GM18498 (cell line): ENCODE data around the gene STAM2.
A peak's percentile ranks its signal among the peaks of the same experiment; 100 is the strongest.
"Not testable (repeated sequence)": the region's sequence is repeated elsewhere in the genome, so short reads cannot be mapped to it uniquely, and the experiment has no call there.

Experiments used
- ATAC-seq: cut with Tn5 transposase; IDR thresholded peaks from one replicate; pipeline ENCODE4 v1.9.1; 2021; ENCODE audit warnings: mild to moderate bottlenecking, moderate library complexity; ENCODE audit not compliant: unreplicated experiment

STAM2 gene

GRCh38 chr2:152114366-152114765, 61.2 kb downstream of the STAM2 start:
- no peak for ATAC-seq

- not testable (repeated sequence) for ATAC-seq
Measured at GRCh38 chr2:152107140-152107539, 68.4 kb downstream of the STAM2 start.

- no peak for ATAC-seq
Measured at GRCh38 chr2:152106464-152106863, 69.1 kb downstream of the STAM2 start.

DNA sequence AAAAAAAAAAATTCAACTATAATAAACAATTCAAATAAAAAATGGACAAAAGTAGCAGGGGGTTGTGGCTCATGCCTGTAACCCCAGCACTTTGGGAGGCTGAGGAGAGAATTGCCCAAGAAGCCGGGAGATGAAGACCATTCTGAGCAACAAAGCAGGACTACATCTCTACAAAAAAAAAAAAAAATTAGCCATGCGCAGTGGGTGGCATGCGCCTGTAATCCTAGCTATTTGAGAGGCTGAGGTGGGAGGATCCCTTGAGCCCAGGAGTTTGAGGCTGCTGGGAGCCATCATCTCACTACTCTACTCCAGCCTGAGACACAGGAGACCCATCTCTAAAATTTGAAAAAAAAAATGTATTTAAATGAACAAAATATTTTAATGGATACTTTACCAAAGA, 72.3 kb downstream of the STAM2 start:
- ATAC-seq = no peak

GRCh38 chr2:152100961-152101360, 74.6 kb downstream of the STAM2 start:
- ATAC-seq = no peak

DNA sequence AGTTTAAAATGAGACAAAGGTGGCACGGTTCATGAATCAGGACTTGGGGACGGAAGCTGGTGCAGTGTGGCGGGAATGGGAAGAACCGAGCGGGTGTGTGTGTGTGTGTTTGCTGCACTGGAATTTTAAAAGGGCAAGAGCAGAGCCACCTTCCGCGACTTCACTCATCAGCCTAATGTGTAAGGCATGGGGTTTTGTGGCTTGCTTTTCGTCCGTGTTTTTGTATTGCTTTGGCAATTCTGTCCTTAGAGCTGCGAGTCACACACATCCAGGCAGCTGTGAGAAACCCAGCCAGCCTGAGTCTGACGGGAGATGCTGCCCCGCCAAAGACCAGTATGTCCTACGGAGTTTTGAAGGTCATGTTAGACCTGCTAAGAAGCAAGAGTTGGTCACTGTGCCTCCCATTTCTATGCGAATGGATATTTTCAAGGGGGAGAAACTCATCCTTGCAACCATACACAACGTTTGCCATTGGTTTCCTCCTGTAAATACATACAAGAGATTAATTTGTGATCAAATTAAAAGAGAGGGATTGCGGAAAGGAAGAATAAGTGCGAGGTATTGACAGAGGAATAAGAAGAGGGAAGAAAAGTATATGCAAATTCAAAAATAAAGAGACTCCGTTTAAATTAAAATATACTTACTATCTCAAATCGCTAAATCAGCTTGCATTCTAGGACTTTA, 76.1 kb downstream of the STAM2 start:
- no peak for ATAC-seq

DNA sequence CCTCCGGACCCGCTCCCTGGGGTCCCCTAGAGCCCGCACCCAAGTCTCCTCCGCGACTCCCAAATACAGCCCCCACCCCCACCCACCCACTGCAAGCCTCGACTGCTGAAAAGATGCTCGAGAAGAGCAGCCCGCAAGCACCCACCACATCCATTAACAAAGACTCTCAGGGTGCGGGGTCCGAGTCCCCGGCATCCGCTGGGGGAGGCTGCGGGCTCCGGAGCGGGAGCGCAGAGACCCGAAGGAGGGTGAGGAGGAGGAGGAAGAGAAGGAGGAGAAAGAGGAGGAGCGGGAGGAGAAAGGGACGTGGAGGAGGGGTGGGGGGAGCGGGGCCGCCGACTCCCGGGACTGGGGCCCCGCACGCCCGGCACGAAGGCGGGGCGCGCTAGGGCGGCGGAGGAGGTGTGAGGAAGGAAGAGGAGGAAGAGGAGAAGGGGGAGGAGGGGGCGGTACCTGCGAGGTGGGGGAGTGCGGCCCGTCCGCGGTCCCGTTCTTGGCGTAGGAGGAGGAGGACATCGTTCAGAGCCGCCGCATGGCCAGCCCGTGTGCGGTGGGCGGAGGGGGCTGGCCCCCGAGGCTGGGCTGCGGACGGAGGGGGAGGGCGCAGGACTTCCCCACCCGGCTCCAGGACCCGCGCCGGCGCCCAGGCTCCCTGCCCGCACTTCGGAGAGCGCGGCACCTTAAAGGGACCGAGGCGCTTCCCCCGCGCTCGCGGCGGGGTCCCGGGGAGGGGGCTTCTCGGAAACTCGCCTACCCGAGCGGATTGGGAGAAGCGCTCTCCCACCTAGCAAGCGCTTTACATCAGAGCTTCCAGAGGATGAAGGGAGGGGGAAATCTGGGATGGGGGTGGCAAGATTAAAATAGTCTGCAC, 76.8 kb downstream of the STAM2 start, which contains the start of gene CACNB4:
TSS of gene CACNB4 (minus strand) at position 549 of the 871 bp plus-strand sequence.
- peak; percentile 46 for ATAC-seq

- peak; percentile 43 for ATAC-seq
Measured at GRCh38 chr2:152097801-152098495, 77.6 kb downstream of the STAM2 start.

DNA sequence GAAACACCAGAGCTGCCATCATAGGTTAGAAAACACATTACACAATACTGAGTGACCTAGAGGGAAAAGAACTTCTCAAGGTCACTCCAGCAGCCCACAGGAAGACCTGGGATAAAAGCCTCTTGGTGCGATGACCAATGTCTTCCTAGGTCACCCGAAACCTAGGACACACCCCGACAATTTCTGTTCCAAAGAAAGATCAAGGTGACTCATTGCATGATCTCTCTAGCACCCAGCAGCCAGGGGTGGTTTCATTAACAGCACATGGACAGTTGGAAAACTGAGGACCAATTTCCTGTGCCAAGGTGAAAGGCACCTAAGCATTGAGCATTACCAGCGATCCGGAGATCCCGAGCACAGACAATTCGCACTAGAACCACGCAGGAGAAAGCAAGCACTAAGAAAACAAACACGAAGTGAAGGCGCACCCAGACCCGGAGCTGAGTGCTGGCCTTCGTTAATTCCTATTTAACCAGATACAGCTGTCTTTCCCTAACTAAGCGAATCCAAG, 78.2 kb downstream of the STAM2 start:
- ATAC-seq = peak; percentile 8

DNA sequence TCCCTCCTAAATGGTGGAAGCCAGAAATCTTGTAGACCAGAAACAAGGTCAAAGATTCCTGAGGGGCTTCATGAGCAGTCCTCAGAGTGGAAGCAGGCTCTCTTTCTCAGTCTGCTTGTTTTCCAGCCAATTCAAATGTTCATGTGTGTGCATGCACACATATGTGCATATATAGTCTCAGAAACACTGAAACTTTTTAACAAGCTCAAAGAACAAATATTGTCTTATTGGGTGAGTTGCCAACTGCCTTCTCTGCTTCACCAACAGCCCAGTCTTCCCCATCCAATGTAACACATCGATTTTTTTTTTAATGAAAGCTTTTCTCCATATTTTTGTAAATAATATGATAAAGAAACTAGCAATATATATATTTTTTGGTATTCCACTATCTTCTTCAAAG, 80.4 kb downstream of the STAM2 start:
- no peak for ATAC-seq

GRCh38 chr2:152094014-152094413, 81.5 kb downstream of the STAM2 start:
- ATAC-seq = no peak

DNA sequence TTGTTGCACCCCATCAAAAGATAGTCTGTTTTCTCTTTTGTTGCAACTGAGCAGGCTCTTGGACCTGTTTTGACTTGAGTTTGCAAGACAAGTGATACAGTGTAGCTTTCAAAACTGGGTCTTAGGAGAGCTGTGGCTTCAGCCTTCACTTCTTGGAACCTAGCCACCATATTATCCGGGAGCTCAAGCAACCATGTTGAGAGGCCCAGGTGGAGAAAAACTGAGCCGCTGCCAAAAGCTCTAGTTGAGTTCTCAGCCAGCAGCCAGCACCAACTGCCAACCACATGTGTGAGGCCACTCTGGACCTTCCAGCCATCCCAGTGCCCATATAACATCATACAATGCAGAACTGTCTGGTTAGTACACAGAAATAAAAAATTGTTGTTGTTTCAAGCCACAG, 82.1 kb downstream of the STAM2 start:
- ATAC-seq = no peak

DNA sequence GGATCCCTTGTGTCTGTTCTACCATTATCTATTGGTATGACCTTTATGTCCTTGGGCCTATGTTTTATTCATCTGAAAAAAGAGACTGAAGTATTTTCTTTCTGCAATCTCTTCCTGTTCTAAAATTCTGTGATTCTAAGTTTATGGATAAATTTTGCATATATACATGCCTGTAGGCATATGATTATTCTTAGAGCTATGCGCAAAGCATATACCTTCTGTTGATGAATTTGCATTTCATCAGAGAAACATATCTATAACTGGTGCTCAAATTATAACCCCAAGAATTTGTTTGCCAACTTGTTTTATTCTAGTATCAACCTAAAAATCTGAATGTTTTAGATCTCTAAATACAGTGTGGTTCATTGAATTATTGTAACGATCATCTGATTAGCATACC, 83.5 kb downstream of the STAM2 start:
- no peak for ATAC-seq

GRCh38 chr2:152090726-152091125, 84.8 kb downstream of the STAM2 start:
- not testable (repeated sequence) for ATAC-seq

- no peak for ATAC-seq
Measured at GRCh38 chr2:152089238-152089637, 86.3 kb downstream of the STAM2 start.

GRCh38 chr2:152088006-152088405, 87.6 kb downstream of the STAM2 start:
- ATAC-seq = no peak

GRCh38 chr2:152086231-152086630, 89.3 kb downstream of the STAM2 start:
- ATAC-seq = no peak

DNA sequence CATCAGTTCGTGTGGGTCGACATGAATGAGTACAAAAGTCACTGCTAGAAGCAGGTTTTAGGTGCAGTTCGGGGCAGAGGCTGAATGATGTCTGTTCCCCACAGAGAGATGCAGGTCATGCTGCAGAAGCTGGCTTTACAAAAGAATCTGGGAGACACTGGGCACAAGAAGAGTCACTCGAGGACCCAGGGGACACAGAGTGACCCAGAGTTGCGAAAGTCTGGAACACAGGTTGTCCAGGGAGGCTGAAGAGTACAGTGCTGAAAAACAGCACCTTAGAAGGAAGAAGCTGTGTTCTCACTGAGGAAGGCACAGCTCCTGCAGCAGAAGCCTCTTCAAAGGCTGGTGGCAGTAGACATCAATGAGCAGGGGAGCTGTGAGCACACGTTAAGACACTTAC, 91.5 kb downstream of the STAM2 start:
- no peak for ATAC-seq

DNA sequence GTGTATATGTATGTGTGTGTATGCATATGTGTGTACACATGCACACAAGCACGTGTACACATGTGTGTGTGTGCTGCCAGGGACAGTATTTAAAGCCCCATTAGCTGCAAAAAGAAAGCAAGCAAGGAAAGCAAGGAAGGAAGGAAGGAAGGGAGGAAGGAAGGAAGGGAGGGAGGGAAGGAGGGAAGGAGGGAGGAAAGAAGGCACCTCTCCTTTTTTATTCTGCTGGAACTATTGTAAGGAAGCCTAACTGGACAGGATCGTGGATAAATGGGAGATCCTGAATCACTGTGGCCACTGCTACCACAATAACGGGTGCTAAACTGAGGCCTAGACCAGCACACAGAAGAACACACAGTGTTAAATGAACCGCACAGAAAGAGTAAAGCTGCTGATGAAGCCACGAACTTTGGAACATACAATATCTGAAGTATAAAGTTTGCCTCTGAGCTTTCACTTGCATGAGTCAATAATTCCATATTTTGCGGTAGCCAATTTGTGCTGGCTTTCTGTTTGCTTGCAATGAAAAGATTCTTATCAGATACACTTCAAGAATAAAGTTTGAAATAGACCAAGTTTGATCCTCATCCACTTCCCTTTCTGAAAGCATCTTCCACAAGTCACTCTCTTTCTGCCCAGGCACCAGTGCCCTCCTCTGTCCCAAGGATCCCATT, 92.2 kb downstream of the STAM2 start:
- no peak for ATAC-seq

GRCh38 chr2:152078662-152079061, 96.9 kb downstream of the STAM2 start:
- peak; percentile 95 for ATAC-seq

- ATAC-seq = no peak
Measured at GRCh38 chr2:152078023-152078422, 97.5 kb downstream of the STAM2 start.
